Iris pigment epithelial cell (primary cell): ENCODE data around the gene SIRT3.
A peak's percentile ranks its signal among the peaks of the same experiment; 100 is the strongest.
"Not testable (repeated sequence)": the region's sequence is repeated elsewhere in the genome, so short reads cannot be mapped to it uniquely, and the experiment has no call there.

Source experiments
- DNase-seq: peaks from one replicate; pipeline ENCODE4 v3.0.0-alpha.2; 2011; ENCODE audit warnings: low read depth

SIRT3 gene

DNA sequence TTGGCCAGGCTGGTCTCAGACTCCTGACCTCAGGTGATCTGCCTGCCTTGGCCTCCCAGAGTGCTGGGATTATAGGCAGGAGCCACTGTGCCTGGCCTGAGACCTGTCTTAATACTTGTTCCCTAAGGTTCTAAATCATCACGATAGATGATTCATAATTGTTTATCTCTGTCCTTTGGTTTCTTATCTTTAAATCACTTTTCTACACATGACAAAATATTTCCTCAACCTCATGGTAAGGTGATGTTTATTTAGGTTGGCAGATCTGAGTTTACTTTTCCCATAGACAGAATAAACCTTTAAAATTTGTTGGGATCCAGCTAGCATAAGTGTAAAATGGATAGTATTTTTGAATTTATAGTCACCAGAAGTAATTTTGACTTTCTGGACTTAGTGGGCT, 4.2 kb upstream of the SIRT3 start:
- DNase-seq: no peak

DNA sequence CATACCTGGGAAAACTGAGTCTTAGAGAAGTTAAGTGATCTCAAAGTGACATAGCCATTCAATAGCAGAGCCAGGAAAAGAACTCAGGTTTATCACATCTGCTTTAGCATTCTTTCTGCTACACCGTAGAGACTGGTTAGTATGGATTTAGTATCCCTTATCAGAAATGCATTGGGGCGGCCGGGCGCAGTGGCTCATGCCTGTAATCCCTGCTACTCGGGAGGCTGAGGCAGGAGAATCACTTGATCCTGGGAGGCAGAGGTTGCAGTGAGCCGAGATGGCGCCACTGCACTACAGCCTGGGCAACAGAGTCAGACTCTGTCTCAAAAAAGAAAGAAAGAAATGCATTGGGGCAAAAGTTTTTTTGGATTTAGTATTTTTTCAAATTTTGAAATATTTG, 2.2 kb upstream of the SIRT3 start:
- not testable (repeated sequence) for DNase-seq

DNA sequence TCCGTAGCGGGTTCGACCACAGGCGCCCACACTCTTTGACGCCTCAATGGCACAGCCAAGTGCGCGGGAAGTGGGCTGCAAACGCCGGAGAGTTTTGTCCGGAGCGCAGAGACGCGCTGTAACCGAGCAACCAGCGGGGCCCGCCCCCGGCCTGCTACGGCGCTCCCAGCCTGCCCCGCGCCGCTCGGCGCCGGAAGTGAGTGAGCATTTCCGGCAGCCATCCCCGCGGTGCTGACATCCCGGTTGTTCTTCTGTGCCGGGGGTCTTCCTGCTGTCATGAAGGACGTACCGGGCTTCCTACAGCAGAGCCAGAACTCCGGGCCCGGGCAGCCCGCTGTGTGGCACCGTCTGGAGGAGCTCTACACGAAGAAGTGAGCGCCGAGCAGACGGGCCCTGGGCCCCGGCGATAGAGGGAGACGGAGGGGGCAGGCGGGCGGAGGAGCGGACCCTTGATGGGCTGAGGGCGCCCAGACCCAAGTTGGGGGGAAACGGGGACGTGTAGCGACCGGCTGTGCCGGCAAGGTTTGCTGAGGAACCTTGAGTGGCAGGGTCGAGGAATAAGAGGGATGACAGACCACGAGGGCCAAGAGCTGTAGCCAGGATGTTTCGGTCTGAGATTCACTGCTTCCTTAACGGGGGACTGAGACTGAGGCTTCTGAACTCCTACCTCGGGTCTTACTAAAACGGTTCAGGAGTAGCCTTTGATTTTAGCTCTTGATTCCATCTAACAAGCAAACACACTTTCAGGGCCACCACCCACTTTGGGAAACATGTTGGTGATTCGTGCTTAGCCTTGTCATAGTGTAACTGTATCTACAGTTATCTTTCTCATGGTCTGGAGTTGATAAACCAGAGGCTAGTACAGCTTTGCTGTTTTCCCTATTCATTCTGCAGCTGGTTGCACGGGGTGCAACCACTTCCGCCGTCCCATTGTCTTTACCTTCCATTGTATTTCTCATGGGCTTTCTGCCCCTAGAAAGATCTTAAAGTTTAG, 929 bp upstream of the SIRT3 start, which contains the start of gene PSMD13:
Gene PSMD13, plus strand, starts transcription at position 203 of the 994 bp plus-strand sequence. Its CDS starts 74 bp downstream, at position 277.
- DNase-seq: peak; percentile 86

DNA sequence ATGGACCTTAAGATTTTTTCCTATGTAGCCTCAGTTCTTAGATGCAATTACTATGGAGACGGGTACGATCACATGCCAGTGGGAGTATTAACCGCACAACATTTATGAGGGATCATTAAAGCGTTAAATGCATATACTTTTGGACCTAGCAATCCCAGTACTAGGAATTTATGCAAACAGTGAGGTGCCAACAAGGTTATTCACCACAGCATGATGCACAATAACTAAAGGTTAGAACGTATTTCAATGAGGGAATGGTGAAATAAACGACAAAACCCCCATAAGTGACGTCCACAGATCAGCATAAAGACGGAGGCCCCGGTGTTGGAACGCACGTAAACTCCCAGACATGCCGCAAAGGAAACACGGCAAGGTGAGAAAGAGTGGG, 539 bp downstream of the SIRT3 start:
- DNase-seq: peak; percentile 30

DNA sequence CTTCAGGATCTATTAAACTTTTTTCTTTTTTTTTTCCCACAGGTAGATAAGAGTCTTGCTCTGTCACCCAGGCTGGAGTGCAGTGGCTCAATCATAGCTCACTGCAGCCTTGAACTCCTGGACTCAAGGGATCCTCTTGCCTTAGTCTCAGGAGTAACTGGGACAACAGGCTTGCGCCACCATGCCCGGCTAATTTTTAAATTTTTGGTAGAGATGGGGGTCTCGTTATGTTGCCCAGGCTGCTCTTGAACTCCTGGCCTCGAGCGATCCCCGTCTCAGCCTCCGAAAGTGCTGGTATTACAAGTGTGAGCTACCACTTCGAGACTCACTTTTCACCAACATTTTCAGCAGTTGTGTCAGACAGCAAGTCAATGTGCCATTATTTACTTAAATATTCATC, 962 bp downstream of the SIRT3 start:
- no peak for DNase-seq

DNA sequence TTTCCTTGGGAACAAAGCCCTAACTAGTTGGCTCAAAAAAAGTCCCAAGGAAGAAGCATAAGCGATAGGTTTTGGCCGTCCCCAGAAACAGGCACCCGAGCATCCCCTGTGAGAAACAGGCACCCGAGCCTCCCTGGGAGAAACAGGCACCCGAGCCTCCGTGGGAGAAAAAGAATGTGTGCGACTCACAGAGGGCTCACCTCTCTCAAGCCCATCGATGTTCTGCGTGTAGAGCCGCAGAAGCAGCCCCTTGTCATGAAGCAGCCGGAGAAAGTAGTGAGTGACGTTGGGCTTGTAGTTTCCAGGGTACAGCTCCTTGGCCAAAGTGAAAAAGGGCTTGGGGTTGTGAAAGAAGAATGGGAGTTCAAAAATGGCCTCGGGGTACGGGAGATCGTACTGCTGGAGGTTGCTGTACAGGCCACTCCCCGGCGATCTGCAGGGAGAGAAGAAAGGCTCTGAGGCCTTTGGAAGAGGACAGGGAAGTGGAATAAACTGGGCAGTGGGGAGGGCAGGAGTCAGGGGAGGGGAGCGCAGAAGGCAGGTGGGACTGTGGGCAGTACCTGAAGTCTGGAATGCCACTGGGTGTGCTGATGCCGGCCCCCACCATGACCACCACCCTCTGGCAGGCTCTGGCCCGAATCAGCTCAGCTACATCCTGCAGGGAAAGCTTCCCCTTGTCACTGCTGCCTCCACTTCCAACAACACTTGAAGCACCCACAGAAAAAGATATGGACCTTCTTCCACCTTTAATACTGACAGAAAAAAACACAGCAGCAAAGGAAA, 3.2 kb downstream of the SIRT3 start:
- no peak for DNase-seq

DNA sequence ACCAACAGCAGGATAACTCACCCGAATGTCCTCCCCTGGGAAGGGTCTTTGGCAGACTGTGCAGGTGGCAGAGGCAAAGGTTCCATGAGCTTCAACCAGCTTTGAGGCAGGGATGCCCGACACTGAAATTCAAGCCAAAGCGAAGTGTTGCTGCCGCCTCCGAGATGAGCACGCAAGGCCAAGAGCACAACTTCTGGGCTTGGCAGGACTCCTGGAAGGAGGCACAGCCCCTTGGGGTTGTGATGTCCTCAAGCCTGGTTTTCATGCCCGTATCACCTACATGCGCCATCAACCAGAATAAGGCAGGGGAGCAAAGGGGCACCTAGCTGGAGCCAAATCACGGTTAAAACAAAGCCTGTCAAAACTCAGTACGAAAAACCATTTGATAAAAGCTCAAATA, 5.7 kb downstream of the SIRT3 start:
- DNase-seq: no peak

DNA sequence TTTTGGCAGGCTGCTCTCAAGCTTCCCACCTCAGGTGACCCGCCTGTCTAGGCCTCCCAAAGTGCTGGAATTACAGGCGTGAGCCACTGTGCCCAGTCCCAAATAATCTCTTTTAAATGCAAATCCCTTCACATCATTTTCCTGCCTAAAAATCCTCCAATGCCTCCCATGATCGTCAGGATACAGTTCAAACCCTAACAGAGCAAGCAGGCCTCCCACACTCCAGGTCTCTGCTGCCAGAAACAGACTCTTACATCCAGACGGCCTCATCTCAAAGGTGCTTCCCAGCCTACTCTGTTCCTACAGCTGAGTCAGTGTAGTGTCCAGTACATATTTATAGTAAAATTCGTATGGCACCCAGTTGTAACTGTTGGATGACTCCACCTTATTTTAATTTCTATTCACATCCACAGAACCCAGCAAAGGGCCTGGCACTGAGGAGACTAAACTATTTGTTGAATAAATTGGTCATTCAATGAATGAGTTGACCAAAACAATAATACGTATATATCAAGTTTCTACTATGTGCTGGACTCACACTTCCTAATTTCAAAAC, 8.2 kb downstream of the SIRT3 start:
- no peak for DNase-seq

DNA sequence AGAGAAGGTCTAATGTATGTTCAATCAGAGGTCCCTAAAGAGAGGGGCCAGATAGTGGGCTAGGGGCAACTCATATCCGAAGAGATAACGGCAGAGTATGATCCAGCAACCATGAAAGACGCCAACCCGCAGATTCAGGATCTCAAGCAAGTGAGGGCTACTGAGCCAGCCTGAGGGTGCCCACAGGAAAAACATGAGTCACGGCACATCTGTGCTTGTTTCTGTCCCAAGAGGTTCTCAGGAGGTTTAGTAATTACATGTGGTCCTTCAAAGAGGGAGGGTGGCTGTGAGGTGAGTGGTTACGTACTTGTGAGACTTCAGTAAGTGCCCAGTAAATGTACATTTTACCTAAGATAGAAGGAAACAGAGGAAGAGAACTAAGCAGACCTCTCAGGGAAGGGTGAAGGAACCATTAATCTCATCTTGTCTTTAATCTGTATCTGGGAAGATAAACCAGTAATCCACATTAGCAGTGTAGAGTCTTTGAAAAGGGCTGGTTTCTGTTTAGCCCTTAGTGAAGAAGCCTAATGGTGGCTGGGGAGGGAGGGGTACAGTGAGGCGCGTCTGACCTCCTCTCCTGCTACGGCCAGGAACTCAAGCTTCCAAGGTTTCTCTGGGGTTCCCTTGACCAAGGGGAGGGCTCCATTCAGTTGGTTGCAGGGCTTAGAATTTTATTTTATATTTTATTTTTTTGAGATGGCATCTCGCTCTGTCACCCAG, 10.2 kb downstream of the SIRT3 start:
- peak; percentile 32 for DNase-seq

DNA sequence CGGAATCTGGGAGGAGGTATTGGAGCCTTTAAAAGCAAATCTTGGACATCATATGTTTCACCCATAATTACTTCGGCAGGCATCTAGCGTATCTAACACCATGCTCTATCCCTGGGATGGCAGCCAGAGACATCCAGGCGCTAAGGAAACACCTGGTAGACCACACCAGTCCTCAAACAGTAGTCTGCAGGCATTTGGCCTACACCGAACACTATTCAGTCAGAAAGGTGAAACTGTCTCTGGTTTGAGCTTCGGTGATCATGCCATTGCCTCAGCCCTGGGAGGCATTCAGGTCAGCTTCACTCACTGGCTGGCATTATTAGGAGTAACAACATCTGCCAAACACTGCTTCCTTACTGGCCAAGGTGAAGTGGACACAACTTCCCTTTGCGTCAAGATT, 11.7 kb downstream of the SIRT3 start:
- no peak for DNase-seq

DNA sequence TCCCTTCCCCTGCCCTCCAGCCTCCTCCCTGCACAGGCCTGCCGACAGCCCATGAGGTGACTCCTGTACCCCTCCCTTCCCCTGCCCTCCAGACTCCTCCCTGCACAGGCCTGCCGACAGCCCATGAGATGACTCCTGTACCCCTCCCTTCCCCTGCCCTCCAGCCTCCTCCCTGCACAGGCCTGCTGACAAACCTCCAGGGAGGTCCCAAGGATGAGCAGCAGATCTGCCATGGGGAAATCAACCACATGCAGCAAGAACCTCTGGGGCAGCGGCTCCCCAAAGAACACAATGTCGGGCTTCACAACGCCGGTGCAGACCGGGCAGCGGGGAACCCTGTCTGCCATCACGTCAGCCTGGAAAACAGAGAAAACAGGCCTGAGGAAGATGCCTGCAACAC, 12.3 kb downstream of the SIRT3 start:
- DNase-seq: no peak

DNA sequence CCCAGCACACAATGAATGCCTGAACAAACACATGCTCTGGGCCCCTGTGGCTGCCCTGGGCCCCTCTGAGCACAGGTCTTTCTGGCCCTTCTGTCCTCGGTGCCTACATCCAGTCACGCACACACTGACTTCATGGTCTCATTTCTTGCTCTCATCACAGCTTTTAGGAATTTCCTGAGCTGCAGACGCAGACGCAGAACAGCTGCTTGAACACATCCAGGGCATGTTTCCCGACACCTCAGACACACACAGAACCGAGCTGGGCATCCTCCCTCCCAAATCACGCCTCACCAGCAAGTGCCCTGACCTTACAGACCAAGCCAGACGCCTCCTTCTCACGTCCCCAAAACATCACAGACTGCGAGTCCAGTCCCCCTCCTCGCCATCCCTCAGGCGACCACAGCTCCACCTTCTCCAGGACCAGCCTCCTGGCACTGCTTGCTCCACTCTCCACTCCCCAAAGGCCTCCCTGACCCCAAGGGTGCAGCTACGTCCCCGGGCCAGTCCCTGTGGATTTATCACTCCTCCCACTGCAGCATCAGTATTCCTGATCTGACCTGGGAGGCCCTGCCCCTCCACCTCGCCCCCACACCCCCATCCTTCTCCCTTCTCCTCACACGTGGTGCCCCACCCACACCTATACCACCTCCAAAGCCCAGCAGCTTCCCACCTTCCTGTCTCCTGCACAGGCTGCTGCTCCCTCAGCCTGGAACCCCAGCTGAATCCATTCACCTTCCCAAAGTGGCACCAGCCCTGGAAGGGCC, 12.9 kb downstream of the SIRT3 start:
- no peak for DNase-seq

DNA sequence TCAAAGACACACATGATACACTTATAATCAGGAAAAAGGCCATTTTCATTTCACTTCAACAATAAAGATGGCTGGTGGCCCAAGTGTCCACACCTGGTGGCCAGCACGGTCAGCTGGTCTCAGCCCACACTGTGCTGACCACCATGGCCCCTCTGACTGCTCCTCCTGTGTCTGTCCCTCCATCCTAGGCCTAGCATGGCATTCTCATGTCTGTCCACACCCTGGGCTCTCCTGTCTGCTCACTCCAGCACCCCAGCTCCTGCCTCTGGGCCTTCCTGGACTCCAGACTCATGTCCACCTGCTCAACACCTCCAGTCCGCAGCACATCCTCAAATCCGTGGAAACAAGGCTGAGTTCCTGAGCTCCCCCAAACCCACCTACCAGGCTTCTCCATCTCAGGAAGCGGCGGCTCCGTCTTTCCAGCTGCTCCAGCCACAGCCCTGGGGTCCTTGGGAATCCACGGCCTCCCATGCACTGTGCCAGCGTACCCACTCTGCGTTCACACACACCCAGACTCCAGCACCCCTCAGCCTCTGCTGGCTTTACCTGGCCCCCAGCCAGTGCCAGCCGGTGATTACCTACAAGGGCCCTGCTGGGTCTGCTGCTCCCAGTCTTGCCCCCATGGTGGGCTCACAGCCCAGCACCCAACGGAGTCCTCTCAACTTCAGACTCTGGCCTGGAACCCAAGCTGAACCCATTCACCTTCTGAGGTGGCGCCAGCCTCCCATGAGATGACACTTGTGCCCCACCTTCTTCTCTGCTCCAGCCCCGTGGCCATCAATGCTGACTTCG, 13.9 kb downstream of the SIRT3 start:
- DNase-seq: no peak

DNA sequence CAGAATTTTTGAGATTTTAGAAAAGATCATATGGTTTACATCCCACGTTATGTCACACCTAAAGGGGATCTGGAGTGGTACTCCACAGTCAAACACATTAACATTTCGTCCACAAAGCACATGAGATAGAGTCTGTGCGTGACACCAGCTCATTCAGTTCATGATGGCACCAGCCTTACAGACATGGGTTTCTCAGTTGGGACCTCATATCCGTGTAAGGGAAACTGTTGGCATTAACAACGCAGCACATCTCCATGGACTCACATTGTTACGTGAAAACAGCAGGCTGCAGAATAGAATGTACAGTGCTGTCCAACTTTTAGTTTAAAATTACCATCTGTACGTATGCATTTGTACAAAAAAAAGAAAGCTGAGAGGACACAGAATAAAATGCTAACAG, 14.6 kb downstream of the SIRT3 start:
- no peak for DNase-seq

DNA sequence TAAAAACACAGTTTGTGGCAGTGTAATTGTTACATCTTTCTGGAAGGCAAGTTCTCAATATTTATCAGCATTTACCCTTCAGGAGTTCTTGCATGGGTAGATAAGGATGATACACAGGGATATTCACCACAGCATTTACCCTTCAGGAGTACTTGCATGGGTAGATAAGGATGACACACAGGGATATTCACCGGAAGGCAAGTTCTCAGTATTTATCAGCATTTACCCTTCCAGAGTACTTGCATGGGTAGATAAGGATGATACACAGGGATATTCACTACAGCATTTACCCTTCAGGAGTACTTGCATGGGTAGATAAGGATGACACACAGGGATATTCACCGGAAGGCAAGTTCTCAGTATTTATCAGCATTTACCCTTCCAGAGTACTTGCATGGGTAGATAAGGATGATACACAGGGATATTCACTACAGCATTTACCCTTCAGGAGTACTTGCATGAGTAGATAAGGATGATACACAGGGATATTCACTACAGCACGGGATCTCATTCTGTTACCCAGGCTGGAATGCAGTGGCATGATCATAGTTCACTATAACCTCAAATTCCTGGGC, 15.4 kb downstream of the SIRT3 start:
- not testable (repeated sequence) for DNase-seq

DNA sequence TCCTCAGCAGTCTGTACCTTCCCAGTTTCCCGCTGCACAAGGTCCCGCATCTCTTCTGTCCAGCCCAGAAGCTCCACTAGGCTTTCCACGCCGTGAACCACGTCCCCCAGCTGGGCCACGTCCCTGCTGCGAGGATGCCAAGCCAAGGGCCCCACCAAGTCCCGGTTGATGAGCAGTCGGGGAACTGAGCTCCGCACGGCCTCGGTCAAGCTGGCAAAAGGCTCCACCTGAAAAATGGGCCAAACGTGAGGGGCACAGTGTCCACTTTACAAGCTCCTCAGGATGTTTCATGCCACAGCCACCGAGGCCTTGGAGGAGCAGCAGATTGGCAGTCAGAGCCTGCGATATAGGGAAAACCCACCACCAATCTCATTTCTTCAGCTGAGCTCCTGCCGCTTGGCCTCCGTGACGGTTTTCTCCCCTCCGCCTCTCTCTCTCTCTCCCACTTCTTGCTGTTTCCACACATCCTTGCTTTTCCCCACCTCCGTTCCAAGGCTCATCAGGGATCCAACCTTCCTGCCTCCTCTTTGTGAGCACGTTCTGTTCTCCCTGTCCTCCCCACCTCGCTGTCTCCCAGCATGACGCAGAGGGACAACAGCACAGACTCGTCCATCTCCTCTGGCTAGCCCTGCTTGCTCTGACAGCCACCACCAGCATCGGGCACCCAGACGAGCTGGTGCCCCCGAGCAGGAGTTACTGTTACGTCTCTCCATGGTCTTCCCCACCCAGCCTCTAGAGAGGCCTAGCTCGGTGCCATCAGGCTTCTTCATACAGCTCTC, 17.1 kb downstream of the SIRT3 start:
- no peak for DNase-seq

DNA sequence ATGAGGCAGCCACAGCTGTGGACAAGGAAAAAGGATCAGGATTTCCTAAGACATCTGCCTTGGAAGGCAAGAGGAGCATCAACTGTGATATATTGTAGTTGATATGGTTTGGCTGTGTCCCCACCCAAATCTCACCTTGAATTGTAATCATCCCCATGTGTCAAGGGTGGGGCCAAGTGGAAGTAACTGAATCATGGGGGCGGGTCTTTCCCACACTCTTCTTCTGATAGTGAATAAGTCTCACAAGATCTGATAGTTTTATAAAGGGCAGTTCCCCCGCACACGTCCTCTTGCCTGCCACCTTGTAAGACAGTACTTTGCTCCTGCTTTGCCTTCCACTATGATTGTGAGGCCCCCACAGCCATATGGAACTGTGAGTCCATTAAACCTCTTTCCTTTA, 18.4 kb downstream of the SIRT3 start:
- no peak for DNase-seq

DNA sequence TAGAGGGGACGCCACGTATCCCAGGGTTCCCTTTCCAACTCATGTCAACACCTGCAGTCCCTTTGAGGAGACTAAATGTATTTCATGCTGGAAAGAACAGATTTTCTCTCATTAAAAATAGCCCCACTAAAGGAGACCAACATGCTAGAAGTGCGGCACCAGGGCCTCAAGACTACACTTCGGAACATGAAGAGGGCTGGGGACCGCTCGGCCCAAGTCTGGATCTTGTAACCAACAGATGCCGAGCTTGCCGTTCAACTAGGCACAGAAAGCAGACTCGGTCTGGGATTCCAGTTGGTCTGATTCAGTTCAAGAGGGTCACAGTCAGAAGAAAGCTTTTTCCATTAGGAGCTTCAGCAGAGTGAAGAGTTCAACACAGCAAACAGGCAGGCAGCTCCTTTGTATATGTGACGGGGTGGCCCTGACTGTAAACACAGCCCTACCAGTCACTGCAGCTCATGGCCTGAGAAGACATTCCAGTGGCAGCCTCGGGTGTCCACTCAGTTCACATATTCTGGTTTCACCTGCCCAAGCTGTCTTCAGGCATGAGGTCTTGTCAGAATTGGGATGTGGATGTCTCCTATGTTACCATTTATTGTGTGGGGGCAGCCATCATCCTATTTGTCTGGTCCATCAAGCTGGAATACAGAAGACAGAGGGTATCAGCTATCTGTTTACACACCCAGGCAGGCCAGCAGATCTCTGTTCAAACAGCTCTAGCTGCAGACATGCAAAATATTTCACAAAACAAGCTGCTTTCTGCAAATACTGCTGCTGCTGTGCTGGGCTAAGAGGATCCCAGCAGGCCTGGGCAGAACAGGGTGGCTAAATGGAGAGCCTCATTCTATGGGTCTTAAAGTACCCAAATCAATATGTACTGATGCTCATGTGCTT, 19.8 kb downstream of the SIRT3 start:
- DNase-seq: no peak
